ENCODE data around the gene COL5A1.

- no peak for TF ChIP-seq CTCF (IDR thresholded peaks at IDR 0.05)
- no peak for TF ChIP-seq POLR2A (IDR thresholded peaks at IDR 0.05)
Measured at GRCh38 chr9:134726026-134726721, 84.6 kb downstream of the COL5A1 start.
